Stimulated activated CD4-positive, alpha-beta T cell treated with anti-CD3 and anti-CD28 coated beads, Interleukin-2, amount 100 ng/mL, for 24 hours (primary cell): ENCODE measurements around the gene HCST.
"Not testable (repeated sequence)": the region's sequence is repeated elsewhere in the genome, so short reads cannot be mapped to it uniquely, and the experiment has no call there.

Experiments
- DNase-seq, 2 donors: peaks; one replicate each; pipeline ENCODE4 v3.0.0-alpha.2; 2020

Gene HCST

GRCh38 chr19:35907377-35907745 is 5.0 kb downstream of the HCST start:
- no peak for DNase-seq

- DNase-seq, result no peak
Measured at GRCh38 chr19:35908010-35908441, 5.7 kb downstream of the HCST start, which contains the start of gene TYROBP. Gene TYROBP (minus strand): TSS chr19:35908295. CDS start chr19:35908228, 67 bp downstream.

DNA sequence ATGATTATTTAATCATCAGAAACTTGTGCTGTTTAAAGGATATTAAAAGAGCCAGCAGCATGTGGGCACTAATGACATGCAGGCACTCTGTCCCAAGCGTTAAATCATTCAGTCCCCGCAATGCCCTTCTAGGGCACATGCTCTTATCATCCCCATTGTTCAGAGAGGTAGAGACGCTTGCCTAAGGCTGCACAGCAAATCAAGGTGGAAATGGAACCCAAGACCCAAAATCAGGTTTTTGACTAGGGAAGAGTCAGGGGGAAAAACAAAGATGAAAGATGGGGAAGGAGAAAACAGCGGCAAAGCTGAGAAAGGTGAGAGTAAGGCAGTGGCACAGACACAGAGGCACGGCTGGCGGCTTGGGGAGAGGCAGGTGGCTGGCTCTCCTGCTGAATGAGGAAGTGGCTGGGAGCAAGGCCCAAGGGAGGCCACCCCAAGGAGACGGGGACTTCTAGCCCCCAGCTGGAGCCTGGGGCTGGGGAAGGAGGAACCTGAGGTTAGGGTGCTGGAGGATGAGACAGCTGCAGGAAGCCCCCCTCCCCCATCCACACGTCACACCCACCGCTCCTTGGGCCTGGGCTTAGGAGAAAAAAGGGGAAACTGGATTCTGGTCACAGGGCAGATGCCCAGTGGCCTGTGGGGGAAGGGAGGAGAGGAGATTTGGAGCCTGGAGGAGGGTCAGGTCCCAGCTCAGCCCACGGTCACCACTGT is 6.8 kb downstream of the HCST start:
- no peak for DNase-seq

DNA sequence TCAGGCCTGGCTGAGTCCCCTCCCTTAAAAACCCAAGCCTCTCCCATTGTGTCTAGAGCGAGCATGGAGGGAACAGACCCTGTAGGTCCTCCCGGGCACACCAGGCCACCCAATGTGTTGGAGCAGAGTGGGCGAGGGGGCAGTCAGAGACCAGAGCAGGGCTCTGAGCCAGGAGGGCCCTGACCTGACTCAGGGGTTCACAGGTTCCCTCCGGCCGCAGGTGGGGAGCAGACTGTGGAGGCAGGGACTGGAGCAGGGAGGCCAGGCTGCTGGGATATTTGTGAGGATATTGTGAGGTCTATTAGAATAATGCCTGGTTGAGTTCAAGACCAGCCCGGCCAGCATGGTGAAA is 7.3 kb downstream of the HCST start:
- DNase-seq, result no peak

- DNase-seq, result not testable (repeated sequence)
Measured at GRCh38 chr19:35910355-35910754, 8.0 kb downstream of the HCST start.

DNA sequence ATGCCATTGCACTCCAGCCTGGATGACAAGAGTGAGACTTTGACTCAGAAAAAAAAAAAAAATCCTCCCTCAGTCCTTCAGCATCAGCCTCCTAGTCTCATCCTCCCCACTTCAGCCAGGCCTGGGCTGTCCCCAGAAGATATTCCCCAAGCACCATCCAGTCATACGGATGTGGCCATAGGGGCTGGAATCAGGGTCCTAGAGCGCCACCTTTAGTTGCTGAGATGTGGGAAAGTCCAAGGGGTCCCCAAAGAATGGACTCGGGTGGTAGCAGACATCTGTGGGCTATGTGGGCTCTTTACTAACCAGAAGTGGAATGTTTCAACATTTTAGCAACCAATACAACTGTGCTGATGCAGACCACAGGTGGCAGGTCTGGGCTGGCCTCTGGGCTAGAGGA is 8.8 kb downstream of the HCST start:
- no peak for DNase-seq

- peak in 1 of 2 donors; percentile 37 for DNase-seq
Measured at GRCh38 chr19:35911790-35912189, 9.5 kb downstream of the HCST start.

DNA sequence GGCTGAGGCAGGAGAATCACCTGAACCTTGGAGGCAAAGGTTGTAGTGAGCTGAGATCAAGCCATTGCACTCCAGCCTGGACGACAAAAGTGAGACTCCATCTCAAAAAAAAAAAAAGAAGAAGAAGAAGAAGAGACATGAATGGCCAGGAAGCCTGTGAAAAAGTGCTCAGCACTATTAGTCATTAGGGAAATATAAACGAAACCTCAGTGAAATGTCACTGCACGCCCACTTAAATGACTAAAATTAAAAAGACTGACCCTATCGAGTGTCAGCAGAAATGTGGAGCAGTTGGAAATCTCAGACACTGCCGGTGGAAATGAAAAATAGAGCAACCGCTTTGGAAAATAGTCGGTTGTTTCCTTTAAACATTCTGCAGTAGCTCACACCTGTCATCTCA is 11.3 kb downstream of the HCST start:
- DNase-seq, result no peak

GRCh38 chr19:35915443-35915842 is 13.1 kb downstream of the HCST start:
- DNase-seq, result no peak

DNA sequence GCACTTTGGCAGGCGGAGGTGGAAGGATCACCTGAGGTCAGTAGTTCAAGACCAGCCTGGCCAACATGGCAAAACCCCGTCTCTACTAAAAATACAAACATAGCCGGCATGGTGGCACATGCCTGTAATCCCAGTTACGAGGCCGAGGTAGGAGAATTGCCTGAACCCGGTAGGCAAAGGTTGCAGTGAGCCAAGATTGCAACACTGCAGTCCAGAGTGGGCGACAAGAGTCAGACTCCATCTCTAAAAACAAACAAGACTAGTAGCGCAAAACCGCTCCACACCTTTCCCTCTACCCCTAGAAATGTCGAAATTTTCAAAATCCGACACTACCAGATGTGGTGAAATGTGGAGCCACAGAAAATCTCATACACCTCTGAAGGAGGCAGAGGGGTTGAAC is 17.0 kb downstream of the HCST start:
- no peak for DNase-seq

DNA sequence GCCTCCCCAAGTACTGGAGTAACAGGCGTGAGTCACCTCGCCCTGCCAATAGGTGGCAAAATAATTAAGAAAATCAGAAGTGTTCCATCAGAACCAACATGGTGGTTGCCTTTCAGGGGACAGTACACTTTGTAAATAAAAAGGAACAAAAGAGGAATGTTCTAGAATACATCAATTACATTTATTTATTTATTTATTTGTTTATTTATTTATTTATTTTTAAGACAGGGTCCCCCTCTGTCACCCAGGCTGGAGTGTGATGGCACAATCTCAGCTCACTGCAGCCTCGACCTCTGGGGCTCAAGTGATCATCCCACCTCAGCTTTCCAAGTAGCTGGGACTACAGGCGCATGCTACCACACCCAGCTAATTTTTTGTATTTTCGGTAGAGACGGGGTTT is 18.7 kb downstream of the HCST start:
- no peak for DNase-seq

- DNase-seq, result no peak
Measured at GRCh38 chr19:35925501-35925900, 23.2 kb downstream of the HCST start.

DNA sequence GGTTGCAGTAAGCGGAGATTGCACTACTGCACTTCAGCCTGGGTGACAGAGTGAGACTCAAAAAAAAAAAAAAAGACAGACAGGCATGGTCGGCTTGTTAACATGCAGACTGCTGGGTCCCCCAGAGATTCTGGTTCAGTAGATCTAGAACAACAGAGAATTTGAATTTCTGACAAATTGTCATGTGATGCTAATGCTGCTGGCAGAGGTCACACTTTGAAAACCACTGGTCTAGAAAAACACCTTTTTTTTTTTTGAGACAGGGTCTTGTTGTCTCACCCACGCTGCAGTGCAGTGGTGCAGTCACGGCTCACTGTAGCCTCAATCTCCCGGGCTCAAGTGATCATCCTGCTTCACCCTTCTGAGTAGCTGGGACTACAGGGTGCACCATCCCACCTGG is 26.2 kb downstream of the HCST start:
- DNase-seq, result no peak

GRCh38 chr19:35929876-35930275 is 27.5 kb downstream of the HCST start:
- DNase-seq, result no peak

- DNase-seq, result peak; percentile 99
Measured at GRCh38 chr19:35931161-35931873, 29.0 kb downstream of the HCST start.

- DNase-seq, result no peak
Measured at GRCh38 chr19:35931874-35932202, 29.5 kb downstream of the HCST start.

DNA sequence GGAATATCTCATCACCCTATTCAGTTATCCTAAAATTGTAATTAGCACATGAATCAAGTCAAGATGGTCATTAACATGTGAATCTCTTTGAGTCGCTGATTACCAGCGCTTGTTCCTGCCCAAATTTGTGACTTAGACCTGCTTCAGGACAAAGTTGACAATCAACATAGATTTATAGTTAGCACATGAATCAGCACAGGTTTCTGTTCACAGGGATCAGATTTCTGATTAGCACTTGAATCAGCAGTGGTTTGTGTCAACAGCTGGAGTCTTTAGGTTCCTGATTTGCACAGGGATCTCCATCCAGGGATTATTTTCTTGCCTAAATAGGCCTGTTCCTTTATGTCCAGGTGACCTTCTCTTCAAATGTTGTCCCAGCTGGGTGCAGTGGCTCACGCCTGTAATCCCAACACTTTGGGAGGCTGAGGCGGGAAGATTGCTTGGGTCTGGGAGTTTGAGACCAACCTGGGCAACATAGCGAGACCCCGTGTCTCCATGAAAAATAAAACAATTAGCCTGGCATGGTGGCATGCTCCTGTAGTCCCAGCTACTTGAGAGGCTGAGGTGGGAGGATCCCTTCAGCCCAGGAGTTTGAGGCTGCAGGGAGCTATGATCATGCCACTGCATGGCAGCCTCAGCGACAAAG is 30.1 kb downstream of the HCST start:
- DNase-seq, result no peak

- peak; percentile 62 to 78 for DNase-seq
Measured at GRCh38 chr19:35935911-35936737, 33.8 kb downstream of the HCST start, which contains the start of gene LRFN3. Gene LRFN3 (plus strand): TSS chr19:35936374. CDS start chr19:35939426, 3,052 bp downstream.

DNA sequence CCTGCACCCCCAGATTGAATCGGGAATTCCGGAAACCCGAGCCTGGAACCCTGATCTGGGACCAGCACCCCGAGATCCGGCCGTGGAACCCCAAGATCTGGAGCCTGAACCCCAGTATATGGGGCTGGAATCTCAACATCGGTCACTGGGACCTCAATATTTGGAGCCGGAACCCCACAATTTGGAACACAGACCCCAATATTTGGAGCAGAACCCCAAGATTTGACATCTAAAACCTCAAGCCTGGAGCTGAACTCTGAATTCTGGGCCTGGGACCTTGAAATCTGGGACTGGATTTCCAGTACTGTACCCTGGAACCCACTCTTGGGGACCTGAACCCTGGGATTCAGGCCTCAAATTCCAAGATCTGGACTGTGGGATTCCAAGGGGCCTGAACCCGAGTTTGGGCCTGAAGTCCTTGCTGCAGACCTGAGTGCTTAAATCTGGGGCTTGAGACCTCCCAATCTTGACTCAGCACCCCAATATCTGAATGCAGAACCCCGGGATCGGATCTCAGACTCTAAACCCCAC is 34.5 kb downstream of the HCST start:
- DNase-seq, result no peak

GRCh38 chr19:35937345-35938281 is 35.3 kb downstream of the HCST start:
- no peak for DNase-seq
